HEK293 (cell line): Measurements from ENCODE around the gene CSHL1.
"Not testable (repeated sequence)": the region's sequence is repeated elsewhere in the genome, so short reads cannot be mapped to it uniquely, and the experiment has no call there.

Experiments used
- CTCF ChIA-PET: fragments of 350-600 bp; formaldehyde crosslinking; extraction: SDS; loops from one replicate; lab custom pipeline; 2021; ENCODE audit warnings: antibody characterized with exemption; lab: Yijun Ruan, JAX
- POLR2A ChIA-PET: fragments of 300-600 bp; formaldehyde crosslinking; extraction: SDS; loops from one replicate; lab custom pipeline; 2020; ENCODE audit warnings: antibody characterized with exemption, inconsistent platforms; lab: Yijun Ruan, JAX
- H3K27ac ChIP-seq: fragments of 200-500 bp; sonication (Bioruptor generic); 2 replicates; pipeline ENCODE4 v1.5.1; 2014; ENCODE audit warnings: low read depth, low read length, control low read depth, inconsistent platforms; ENCODE audit errors: extremely low read depth
- H3K36me3 ChIP-seq, 2 experiments: fragments of 200-500 bp in 1 of 2; sonication (Bioruptor generic) in 1 of 2; 1 replicate in 1 of 2; 2 replicates in 1 of 2; pipeline ENCODE4 v1.5.1; 2014 to 2017; ENCODE audit warnings: inconsistent platforms in 2 of 2, low read length in 2 of 2; ENCODE audit not compliant: control insufficient read depth in 2 of 2, insufficient read depth in 1 of 2
- H3K4me1 ChIP-seq: fragments of 200-500 bp; sonication (Bioruptor generic); 2 replicates; pipeline ENCODE4 v1.5.1; 2014; ENCODE audit warnings: mild to moderate bottlenecking, low read length, inconsistent platforms; ENCODE audit not compliant: control insufficient read depth, insufficient read depth
- H3K4me3 ChIP-seq: 2 replicates; pipeline ENCODE4 v1.5.1; 2011; ENCODE audit warnings: low read depth, mild to moderate bottlenecking, control low read depth, low read length, moderate library complexity
- H3K9me3 ChIP-seq: fragments of 200-500 bp; sonication (Bioruptor generic); 2 replicates; pipeline ENCODE4 v1.5.1; 2014; ENCODE audit warnings: low read depth, low read length, inconsistent platforms; ENCODE audit not compliant: control insufficient read depth, insufficient read depth
- BCL11A ChIP-seq: fragments of 450-650 bp; formaldehyde crosslinking; IDR thresholded peaks from 2 replicates; pipeline ENCODE4 v1.5.1; 2016; ENCODE audit warnings: low read depth, missing biosample characterization, missing genetic modification characterization
- GLI2 ChIP-seq: fragments of 450-650 bp; formaldehyde crosslinking; IDR thresholded peaks from 2 replicates; pipeline ENCODE4; 2017; ENCODE audit warnings: missing biosample characterization, missing genetic modification characterization, low read depth, borderline replicate concordance
- HOXD13 ChIP-seq: sonication (generic); formaldehyde crosslinking; IDR thresholded peaks from 2 replicates; pipeline ENCODE4 v1.8.0; 2022; ENCODE audit warnings: missing genetic modification reagents, borderline replicate concordance
- SCRT1 ChIP-seq: fragments of 450-650 bp; formaldehyde crosslinking; IDR thresholded peaks from 2 replicates; pipeline ENCODE4 v1.5.1; 2016; ENCODE audit warnings: missing biosample characterization, missing genetic modification characterization, borderline replicate concordance
- ZNF10 ChIP-seq: fragments of 450-650 bp; formaldehyde crosslinking; IDR thresholded peaks from 2 replicates; pipeline ENCODE4 v1.5.1; 2017; ENCODE audit warnings: missing biosample characterization, missing genetic modification characterization
- ZNF112 ChIP-seq: fragments of 450-650 bp; formaldehyde crosslinking; IDR thresholded peaks from 2 replicates; pipeline ENCODE4 v1.5.0; 2017; ENCODE audit warnings: missing biosample characterization, missing genetic modification characterization
- ZNF132 ChIP-seq: fragments of 450-650 bp; formaldehyde crosslinking; IDR thresholded peaks from 2 replicates; pipeline ENCODE4 v1.5.1; 2017; ENCODE audit warnings: missing biosample characterization, missing genetic modification characterization, borderline replicate concordance
- ZNF146 ChIP-seq: fragments of 450-650 bp; formaldehyde crosslinking; IDR thresholded peaks from 2 replicates; pipeline ENCODE4 v1.5.1; 2016; ENCODE audit warnings: missing biosample characterization, missing genetic modification characterization
- ZNF239 ChIP-seq: fragments of 450-650 bp; formaldehyde crosslinking; IDR thresholded peaks from 2 replicates; pipeline ENCODE4 v1.5.1; 2016; ENCODE audit warnings: missing biosample characterization, missing genetic modification characterization
- ZNF335 ChIP-seq: fragments of 450-650 bp; formaldehyde crosslinking; conservative IDR thresholded peaks from 2 replicates; pipeline ENCODE4 v1.5.1; 2016; ENCODE audit warnings: missing biosample characterization, missing genetic modification characterization
- ZNF501 ChIP-seq: fragments of 450-650 bp; formaldehyde crosslinking; IDR thresholded peaks from 2 replicates; pipeline ENCODE4 v1.5.1; 2016; ENCODE audit warnings: missing biosample characterization, missing genetic modification characterization
- ZNF555 ChIP-seq: fragments of 450-650 bp; formaldehyde crosslinking; conservative IDR thresholded peaks from 2 replicates; pipeline ENCODE4 v1.5.1; 2017; ENCODE audit warnings: missing biosample characterization, mild to moderate bottlenecking, missing genetic modification characterization, inconsistent platforms
- ZNF571 ChIP-seq: fragments of 450-650 bp; formaldehyde crosslinking; IDR thresholded peaks from 2 replicates; pipeline ENCODE4 v1.5.0; 2017; ENCODE audit warnings: missing biosample characterization, missing genetic modification characterization
- ZNF626 ChIP-seq: fragments of 450-650 bp; sonication (Bioruptor Pico); formaldehyde crosslinking; IDR thresholded peaks from 2 replicates; pipeline ENCODE4 v1.5.1; 2018; ENCODE audit warnings: missing biosample characterization, missing genetic modification characterization, inconsistent platforms
- ZNF776 ChIP-seq: fragments of 450-650 bp; formaldehyde crosslinking; IDR thresholded peaks from 2 replicates; pipeline ENCODE4 v1.5.0; 2017; ENCODE audit warnings: missing biosample characterization, missing genetic modification characterization, borderline replicate concordance
- TF ChIP-seq, protein P1 (sequence below): fragments of 450-650 bp; formaldehyde crosslinking; IDR thresholded peaks from 2 replicates; pipeline ENCODE4 v1.5.1; 2016; ENCODE audit warnings: missing biosample characterization, missing genetic modification characterization
- TF ChIP-seq, protein P2 (sequence below): fragments of 450-650 bp; formaldehyde crosslinking; IDR thresholded peaks from 2 replicates; pipeline ENCODE4 v1.5.1; 2016; ENCODE audit warnings: missing biosample characterization, missing genetic modification characterization
- TF ChIP-seq, protein P3 (sequence below): fragments of 450-650 bp; formaldehyde crosslinking; IDR thresholded peaks from 2 replicates; pipeline ENCODE4 v1.5.1; 2016; ENCODE audit warnings: missing biosample characterization, missing genetic modification characterization

Gene CSHL1

DNA sequence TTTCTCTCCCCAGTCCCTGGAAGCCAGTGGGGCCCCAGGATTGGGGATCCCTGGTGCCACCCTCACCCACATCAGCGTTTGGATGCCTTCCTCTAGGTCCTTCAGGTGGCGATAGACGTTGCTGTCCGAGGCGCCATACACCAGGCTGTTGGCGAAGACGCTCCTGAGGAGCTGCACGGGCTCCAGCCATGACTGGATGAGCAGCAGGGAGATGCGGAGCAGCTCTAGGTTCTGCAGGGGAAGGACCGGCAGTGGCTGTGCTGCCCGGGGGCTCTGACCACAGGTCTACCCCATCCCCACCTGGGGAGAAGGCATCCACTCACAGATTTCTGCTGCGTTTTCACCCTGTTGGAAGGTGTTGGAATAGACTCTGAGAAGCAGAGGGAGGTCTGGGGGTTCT is 30.4 kb downstream of the CSHL1 start:
- Histone ChIP-seq H3K36me3 (no peaks in the 10 kb centered on the region), H3K4me1 (no peaks in the 10 kb centered on the region), H3K4me3 (no peak overlapping the region), H3K27ac (no peak overlapping the region), H3K9me3 (no peaks in the 10 kb centered on the region)
- ChIA-PET CTCF (interaction anchor here (0.6 to 2.9 kb wide), 6 partner anchors 10 to 222 kb away, joined by 3 to 10 read pairs (median 3); no protein-coding TSS in a partner anchor), POLR2A (no interaction called here)
- TF ChIP-seq ZNF571 (no peak), SCRT1 (tag by site-specific recombination) (no peak), ZNF501 (tag by site-specific recombination) (no peak), ZNF776 (tag by site-specific recombination) (no peak), GLI2 (tag by site-specific recombination) (no peak), ZNF10 (tag by site-specific recombination) (no peak), ZNF132 (tag by site-specific recombination) (no peak), ZNF555 (no peak), BCL11A (tag by site-specific recombination) (no peak), ZNF112 (no peak), ZNF239 (tag by site-specific recombination) (no peak), ZNF146 (tag by site-specific recombination) (no peak), ZNF335 (tag by site-specific recombination) (no peak), ZNF626 (tag by site-specific recombination) (no peak), HOXD13 (no peak)
- TF ChIP-seq, protein P1, sequence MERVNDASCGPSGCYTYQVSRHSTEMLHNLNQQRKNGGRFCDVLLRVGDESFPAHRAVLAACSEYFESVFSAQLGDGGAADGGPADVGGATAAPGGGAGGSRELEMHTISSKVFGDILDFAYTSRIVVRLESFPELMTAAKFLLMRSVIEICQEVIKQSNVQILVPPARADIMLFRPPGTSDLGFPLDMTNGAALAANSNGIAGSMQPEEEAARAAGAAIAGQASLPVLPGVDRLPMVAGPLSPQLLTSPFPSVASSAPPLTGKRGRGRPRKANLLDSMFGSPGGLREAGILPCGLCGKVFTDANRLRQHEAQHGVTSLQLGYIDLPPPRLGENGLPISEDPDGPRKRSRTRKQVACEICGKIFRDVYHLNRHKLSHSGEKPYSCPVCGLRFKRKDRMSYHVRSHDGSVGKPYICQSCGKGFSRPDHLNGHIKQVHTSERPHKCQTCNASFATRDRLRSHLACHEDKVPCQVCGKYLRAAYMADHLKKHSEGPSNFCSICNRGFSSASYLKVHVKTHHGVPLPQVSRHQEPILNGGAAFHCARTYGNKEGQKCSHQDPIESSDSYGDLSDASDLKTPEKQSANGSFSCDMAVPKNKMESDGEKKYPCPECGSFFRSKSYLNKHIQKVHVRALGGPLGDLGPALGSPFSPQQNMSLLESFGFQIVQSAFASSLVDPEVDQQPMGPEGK (tag by site-specific recombination): no peak
- TF ChIP-seq, protein P2, sequence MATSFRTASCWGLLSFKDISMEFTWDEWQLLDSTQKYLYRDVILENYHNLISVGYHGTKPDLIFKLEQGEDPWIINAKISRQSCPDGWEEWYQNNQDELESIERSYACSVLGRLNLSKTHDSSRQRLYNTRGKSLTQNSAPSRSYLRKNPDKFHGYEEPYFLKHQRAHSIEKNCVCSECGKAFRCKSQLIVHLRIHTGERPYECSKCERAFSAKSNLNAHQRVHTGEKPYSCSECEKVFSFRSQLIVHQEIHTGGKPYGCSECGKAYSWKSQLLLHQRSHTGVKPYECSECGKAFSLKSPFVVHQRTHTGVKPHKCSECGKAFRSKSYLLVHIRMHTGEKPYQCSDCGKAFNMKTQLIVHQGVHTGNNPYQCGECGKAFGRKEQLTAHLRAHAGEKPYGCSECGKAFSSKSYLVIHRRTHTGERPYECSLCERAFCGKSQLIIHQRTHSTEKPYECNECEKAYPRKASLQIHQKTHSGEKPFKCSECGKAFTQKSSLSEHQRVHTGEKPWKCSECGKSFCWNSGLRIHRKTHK (tag by site-specific recombination): no peak
- TF ChIP-seq, protein P3, sequence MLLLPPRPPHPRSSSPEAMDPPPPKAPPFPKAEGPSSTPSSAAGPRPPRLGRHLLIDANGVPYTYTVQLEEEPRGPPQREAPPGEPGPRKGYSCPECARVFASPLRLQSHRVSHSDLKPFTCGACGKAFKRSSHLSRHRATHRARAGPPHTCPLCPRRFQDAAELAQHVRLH (tag by site-specific recombination): no peak

DNA sequence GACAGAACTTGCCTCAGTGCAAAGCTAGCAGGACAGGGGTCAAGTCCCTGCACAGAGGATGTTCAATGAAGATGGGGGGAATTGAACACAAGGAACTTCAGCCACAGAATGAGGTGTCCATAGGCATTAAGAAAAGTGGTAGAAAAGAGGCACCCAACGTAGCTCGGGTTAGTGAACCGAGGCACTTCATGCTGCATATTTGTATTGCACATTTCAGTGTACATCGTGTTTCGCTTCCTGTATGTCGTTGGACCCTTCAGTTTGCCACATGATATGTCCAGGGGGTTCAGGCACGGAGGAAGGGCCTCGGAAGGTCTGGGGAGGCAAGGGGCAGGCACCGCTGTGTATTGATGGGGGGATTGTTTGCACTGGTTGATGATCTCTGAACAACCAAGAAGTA is 32.6 kb downstream of the CSHL1 start:
- H3K4me3 ChIP-seq, H3K27ac ChIP-seq, POLR2A ChIA-PET, H3K36me3 ChIP-seq, H3K9me3 ChIP-seq, H3K4me1 ChIP-seq: not testable (repeated sequence)
- CTCF ChIA-PET: interaction anchor here (0.6 to 2.6 kb wide), 4 partner anchors 10 to 1101 kb away, joined by 3 to 14 read pairs (median 4); no protein-coding TSS in a partner anchor

DNA sequence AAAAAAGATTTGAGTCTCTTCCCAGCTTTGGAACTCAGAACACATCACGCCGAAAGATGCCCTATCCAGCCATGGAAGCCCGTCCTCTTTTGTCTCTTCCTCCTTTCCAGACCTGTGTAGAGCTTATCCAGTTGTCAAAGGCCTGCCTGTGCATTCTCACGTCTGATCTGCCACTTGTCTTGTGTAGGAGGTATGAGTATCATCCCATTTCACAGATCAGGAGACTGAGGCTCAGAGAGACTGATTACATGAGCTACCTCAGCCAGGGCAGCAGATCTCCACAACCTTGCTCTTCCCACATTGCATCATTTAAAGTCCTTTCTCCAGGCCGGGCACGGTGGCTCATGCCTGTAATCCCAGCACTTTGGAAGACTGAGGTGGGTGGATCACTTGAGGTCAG is 36.4 kb downstream of the CSHL1 start:
- H3K4me1 ChIP-seq, H3K4me3 ChIP-seq, H3K9me3 ChIP-seq, POLR2A ChIA-PET, H3K27ac ChIP-seq, H3K36me3 ChIP-seq: not testable (repeated sequence)
- CTCF ChIA-PET: interaction anchor here (0.6 to 1.4 kb wide), 13 partner anchors 9 to 1347 kb away, joined by 3 to 9 read pairs (median 4); no protein-coding TSS in a partner anchor

DNA sequence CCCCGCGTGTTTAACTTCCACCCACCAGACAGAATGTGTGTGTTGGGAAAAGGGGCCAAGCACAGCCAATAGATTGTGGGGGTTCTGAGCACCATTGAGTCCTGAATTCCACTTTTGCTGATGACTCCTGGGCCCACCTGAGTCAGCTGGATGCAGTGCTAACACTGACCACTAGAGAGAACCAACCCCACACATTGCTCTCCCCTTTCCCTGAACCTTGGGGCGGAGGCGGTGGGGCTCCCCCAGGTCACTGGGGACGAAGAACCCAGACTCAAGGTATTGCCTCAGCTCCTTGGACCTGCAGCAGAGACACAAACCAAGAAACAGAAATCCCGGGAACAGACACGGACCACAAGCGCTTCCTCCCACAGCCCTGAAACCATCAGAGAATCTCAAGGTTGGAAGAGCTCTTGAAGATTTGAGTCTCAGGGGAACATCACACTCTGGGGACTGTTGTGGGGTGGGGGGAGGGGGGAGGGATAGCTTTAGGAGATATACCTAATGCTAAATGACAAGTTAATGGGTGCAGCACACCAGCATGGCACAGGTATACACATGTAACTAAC is 36.9 kb downstream of the CSHL1 start:
- H3K36me3 ChIP-seq, H3K4me3 ChIP-seq, H3K27ac ChIP-seq, H3K4me1 ChIP-seq, H3K9me3 ChIP-seq, POLR2A ChIA-PET: not testable (repeated sequence)
- CTCF ChIA-PET: interaction anchor here (0.6 to 1.4 kb wide), 13 partner anchors 8 to 1347 kb away, joined by 3 to 9 read pairs (median 4); no protein-coding TSS in a partner anchor

DNA sequence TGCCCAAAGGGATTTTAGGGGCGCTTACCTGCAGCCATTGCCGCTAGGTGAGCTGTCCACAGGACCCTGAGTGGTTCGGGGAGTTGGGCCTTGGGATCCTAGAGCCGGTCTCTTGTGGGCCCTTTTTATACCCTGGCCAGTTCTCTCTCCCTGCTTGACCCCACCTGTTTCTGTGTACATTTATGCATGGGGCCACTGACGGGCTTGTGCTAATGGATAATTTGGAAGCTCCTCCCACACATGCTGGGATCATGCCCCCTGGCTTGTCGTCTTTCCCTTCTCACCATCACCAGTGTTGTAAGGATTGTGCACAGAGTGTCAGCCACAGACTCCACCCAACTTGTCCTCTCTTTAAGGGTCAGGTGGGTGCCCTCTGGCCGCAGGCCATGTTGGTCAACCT is 37.5 kb downstream of the CSHL1 start, which contains the start of gene CSH2:
CSH2 (minus strand) TSS at position 101 of the 400 bp plus-strand sequence; CDS start at position 38, 63 bp downstream.
- H3K9me3 ChIP-seq, H3K36me3 ChIP-seq, H3K27ac ChIP-seq, H3K4me1 ChIP-seq, POLR2A ChIA-PET, H3K4me3 ChIP-seq: not testable (repeated sequence)
- CTCF ChIA-PET: interaction anchor here (1.4 kb wide), 1 partner anchor 1228 kb away, joined by 3 read pairs; no protein-coding TSS in a partner anchor
